Thyroid gland (tissue), 4 donors: Measurements from ENCODE around the gene SBDS. TPM values are rescaled to one million over a fixed set of nuclear protein-coding genes. Genes with fewer than 3 reads are reported as not detected.

Source experiments
- DNase-seq, 2 donors: peaks; one replicate each; pipeline ENCODE4 v3.0.0-alpha.2; 2019
- H3K27ac ChIP-seq, 3 donors: fragments of 200-600 bp; sonication (generic); 1 replicate in 2 of 3; 2 replicates in 1 of 3; pipeline ENCODE4 v1.5.1; 2016 to 2019; ENCODE audit warnings: mild to moderate bottlenecking in 1 of 3, moderate library complexity in 1 of 3
- H3K27me3 ChIP-seq: fragments of 200-600 bp; sonication (generic); one replicate; pipeline ENCODE4 v1.5.1; 2019
- H3K36me3 ChIP-seq, 2 donors: fragments of 200-600 bp; sonication (generic); one replicate each; pipeline ENCODE4 v1.5.1; 2016 to 2019
- H3K4me1 ChIP-seq, 2 donors: fragments of 200-600 bp; sonication (generic); one replicate each; pipeline ENCODE4 v1.5.1; 2017 to 2019
- H3K4me3 ChIP-seq, 3 donors: fragments of 200-600 bp; sonication (generic); replicated peaks in 1 of 3; 1 replicate in 2 of 3; 2 replicates in 1 of 3; pipeline ENCODE4 v1.5.1; 2016; ENCODE audit warnings: mild to moderate bottlenecking in 1 of 3
- H3K9me3 ChIP-seq: fragments of 200-600 bp; sonication (generic); one replicate; pipeline ENCODE4 v1.5.1; 2017
- CTCF ChIP-seq, 6 experiments: fragments of 200-600 bp in 3 of 6; fragments of 450-650 bp in 3 of 6; sonication (generic) in 3 of 6; IDR thresholded peaks; one replicate each; pipeline ENCODE4 v1.5.1; 2016 to 2019; ENCODE audit warnings: antibody characterized with exemption in 6 of 6, mild to moderate bottlenecking in 2 of 6, inconsistent platforms in 1 of 6, moderate library complexity in 1 of 6
- POLR2A ChIP-seq, 2 donors: fragments of 450-650 bp; IDR thresholded peaks; one replicate each; pipeline ENCODE4 v1.6.1; 2017; ENCODE audit warnings: antibody characterized with exemption in 2 of 2, mild to moderate bottlenecking in 2 of 2, moderate library complexity in 1 of 2
- WGBS, 2 donors: methylation state at CpG; one replicate each; pipeline ENCODE4 v1.1.5; 2017; 5-methylcytosine and 5-hydroxymethylcytosine counted together
- intact Hi-C: fragments of 100-400 bp; cut with DNase I; formaldehyde crosslinking; loops from one replicate; pipeline ENCODE4 v1.15.1; 2023
- total RNA-seq, 4 donors: library from RNA; depleted of rRNA; stranded (reverse); fragments of >200 nt; gene quantifications; one replicate each; pipeline ENCODE4 v1.2.3, GENCODE V29; 2016

The SBDS gene
- total RNA-seq, 4 donors from 2014 or later, result 91.7 to 157 (median 115) TPM

- Histone ChIP-seq H3K9me3 (no peaks in the 10 kb centered on the region), H3K36me3 (peaks cover 66 to 81% of the 10 kb centered on the region in 2 donors), H3K27ac (no peak overlapping the region), H3K4me3 (no peak overlapping the region), H3K27me3 (no peaks in the 10 kb centered on the region), H3K4me1 (no peaks in the 10 kb centered on the region)
- TF ChIP-seq POLR2A (IDR thresholded peaks at IDR 0.05), result no peak
- TF ChIP-seq CTCF (IDR thresholded peaks at IDR 0.05), result no peak
- DNase-seq, result no peak
- intact Hi-C loops, result no loop called here
- WGBS, 2 donors, result 91 to 96% methylated on average over 5 of the region's 5 CpGs
These were observed 42.4 kb downstream of the SBDS start for GRCh38 chr7:66953044-66953427.

GRCh38 chr7:66952343-66953043 is 42.9 kb downstream of the SBDS start:
- DNase-seq, result no peak
- Histone ChIP-seq H3K36me3 (peaks cover 67 to 80% of the 10 kb centered on the region in 2 donors), H3K4me1 (no peaks in the 10 kb centered on the region), H3K9me3 (no peaks in the 10 kb centered on the region), H3K27ac (no peak overlapping the region), H3K27me3 (no peaks in the 10 kb centered on the region), H3K4me3 (no peak overlapping the region)
- intact Hi-C loops, result no loop called here
- TF ChIP-seq POLR2A (IDR thresholded peaks at IDR 0.05) (no peak), CTCF (IDR thresholded peaks at IDR 0.05) (no peak)
- 86 to 90% methylated on average over 11 of the region's 11 CpGs for WGBS, 2 donors

GRCh38 chr7:66950763-66951162 is 44.6 kb downstream of the SBDS start:
- Histone ChIP-seq H3K27ac (no peak overlapping the region), H3K27me3 (no peaks in the 10 kb centered on the region), H3K4me3 (no peak overlapping the region), H3K4me1 (no peaks in the 10 kb centered on the region), H3K36me3 (peaks cover 70 to 79% of the 10 kb centered on the region in 2 donors), H3K9me3 (no peaks in the 10 kb centered on the region)
- intact Hi-C loops, result no loop called here
- 92 to 94% methylated on average over 8 of the region's 8 CpGs for WGBS, 2 donors
- TF ChIP-seq POLR2A (IDR thresholded peaks at IDR 0.05), result no peak
- no peak for DNase-seq

GRCh38 chr7:66950311-66950710 is 45.1 kb downstream of the SBDS start:
- Histone ChIP-seq H3K9me3 (no peaks in the 10 kb centered on the region), H3K4me1 (no peaks in the 10 kb centered on the region), H3K36me3 (peaks cover 70 to 79% of the 10 kb centered on the region in 2 donors), H3K27ac (no peak overlapping the region), H3K27me3 (no peaks in the 10 kb centered on the region), H3K4me3 (no peak overlapping the region)
- TF ChIP-seq CTCF (IDR thresholded peaks at IDR 0.05) (no peak), POLR2A (IDR thresholded peaks at IDR 0.05) (no peak)
- intact Hi-C loops, result no loop called here
- 86 to 88% methylated on average over 3 of the region's 3 CpGs for WGBS, 2 donors
- no peak for DNase-seq

GRCh38 chr7:66948480-66949109 is 46.8 kb downstream of the SBDS start:
- Histone ChIP-seq H3K27me3 (no peaks in the 10 kb centered on the region), H3K36me3 (peaks cover 66 to 79% of the 10 kb centered on the region in 2 donors), H3K9me3 (no peaks in the 10 kb centered on the region), H3K4me3 (no peak overlapping the region), H3K4me1 (no peaks in the 10 kb centered on the region), H3K27ac (no peak overlapping the region)
- 94% methylated on average over 19 of the region's 19 CpGs for WGBS, 2 donors
- DNase-seq, result no peak
- intact Hi-C loops, result no loop called here
- TF ChIP-seq POLR2A (IDR thresholded peaks at IDR 0.05) (no peak), CTCF (IDR thresholded peaks at IDR 0.05) (no peak)
